ENCODE measurements around the gene SCYGR4.
"Not testable (repeated sequence)": the region's sequence is repeated elsewhere in the genome, so short reads cannot be mapped to it uniquely, and the experiment has no call there.

The SCYGR4 gene

GRCh38 chr2:227617316-227618230, at the start of gene SCYGR4:
SCYGR4 (plus strand) TSS chr2:227617498; CDS start chr2:227617498, 0 bp downstream.
- DNase-seq (ENCODE audit: low spot score), result no peak

- DNase-seq (ENCODE audit: low spot score), result no peak
Measured at GRCh38 chr2:227568852-227569169, 48.5 kb upstream of the SCYGR4 start.

- DNase-seq (ENCODE audit: low spot score), result no peak
Measured at GRCh38 chr2:227570615-227571014, 46.7 kb upstream of the SCYGR4 start.

- no peak for DNase-seq (ENCODE audit: low spot score)
Measured at GRCh38 chr2:227576110-227576509, 41.2 kb upstream of the SCYGR4 start.

- DNase-seq (ENCODE audit: low spot score), result no peak
Measured at GRCh38 chr2:227576812-227577211, 40.5 kb upstream of the SCYGR4 start.

GRCh38 chr2:227577555-227577954, 39.7 kb upstream of the SCYGR4 start:
- DNase-seq (ENCODE audit: low spot score), result no peak

GRCh38 chr2:227578642-227579041, 38.7 kb upstream of the SCYGR4 start:
- no peak for DNase-seq (ENCODE audit: low spot score)

GRCh38 chr2:227579791-227580190, 37.5 kb upstream of the SCYGR4 start:
- DNase-seq (ENCODE audit: low spot score), result no peak

- no peak for DNase-seq (ENCODE audit: low spot score)
Measured at GRCh38 chr2:227582369-227582768, 34.9 kb upstream of the SCYGR4 start.

GRCh38 chr2:227592694-227593387, 24.5 kb upstream of the SCYGR4 start:
- DNase-seq (ENCODE audit: low spot score), result no peak

- DNase-seq (ENCODE audit: low spot score), result no peak
Measured at GRCh38 chr2:227595797-227596196, 21.5 kb upstream of the SCYGR4 start.

- no peak for DNase-seq (ENCODE audit: low spot score)
Measured at GRCh38 chr2:227597036-227597435, 20.3 kb upstream of the SCYGR4 start.

GRCh38 chr2:227597998-227598397, 19.3 kb upstream of the SCYGR4 start:
- no peak for DNase-seq (ENCODE audit: low spot score)

GRCh38 chr2:227598835-227599503, 18.3 kb upstream of the SCYGR4 start, which contains the start of gene SCYGR2:
SCYGR2 (plus strand) TSS chr2:227598893; CDS start chr2:227598893, 0 bp downstream.
- DNase-seq (ENCODE audit: low spot score), result not testable (repeated sequence)

- no peak for DNase-seq (ENCODE audit: low spot score)
Measured at GRCh38 chr2:227602358-227602757, 14.9 kb upstream of the SCYGR4 start.

- no peak for DNase-seq (ENCODE audit: low spot score)
Measured at GRCh38 chr2:227606476-227606875, 10.8 kb upstream of the SCYGR4 start.

GRCh38 chr2:227607941-227608340, 9.4 kb upstream of the SCYGR4 start:
- DNase-seq (ENCODE audit: low spot score), result no peak

- no peak for DNase-seq (ENCODE audit: low spot score)
Measured at GRCh38 chr2:227608561-227609338, 8.5 kb upstream of the SCYGR4 start.

- no peak for DNase-seq (ENCODE audit: low spot score)
Measured at GRCh38 chr2:227610123-227610522, 7.2 kb upstream of the SCYGR4 start.

GRCh38 chr2:227612546-227613271, 4.6 kb upstream of the SCYGR4 start:
- DNase-seq (ENCODE audit: low spot score), result no peak

- no peak for DNase-seq (ENCODE audit: low spot score)
Measured at GRCh38 chr2:227613272-227613660, 4.0 kb upstream of the SCYGR4 start.

All from GM03348 (cell line).